Left hindlimb (tissue), 1 donor: ENCODE data around the gene TRDN.
"Not testable (repeated sequence)": the region's sequence is repeated elsewhere in the genome, so short reads cannot be mapped to it uniquely, and the experiment has no call there.

Source experiments
- DNase-seq: peaks from one replicate; pipeline ENCODE4 v3.0.0-alpha.2; 2018

The TRDN gene

GRCh38 chr6:123632641-123633040 is 4.1 kb downstream of the TRDN start:
- no peak for DNase-seq

- DNase-seq = no peak
Observed at GRCh38 chr6:123629258-123629941, 7.3 kb downstream of the TRDN start.

GRCh38 chr6:123625696-123626095 is 11.1 kb downstream of the TRDN start:
- DNase-seq = no peak

GRCh38 chr6:123622780-123623179 is 14.0 kb downstream of the TRDN start:
- DNase-seq = no peak

GRCh38 chr6:123619156-123619555 is 17.6 kb downstream of the TRDN start:
- no peak for DNase-seq

- no peak for DNase-seq
Observed at GRCh38 chr6:123616942-123617341, 19.8 kb downstream of the TRDN start.

- no peak for DNase-seq
Observed at GRCh38 chr6:123616016-123616415, 20.7 kb downstream of the TRDN start.

- no peak for DNase-seq
Observed at GRCh38 chr6:123610779-123611178, 26.0 kb downstream of the TRDN start.

- DNase-seq = no peak
Observed at GRCh38 chr6:123604067-123604466, 32.7 kb downstream of the TRDN start.

GRCh38 chr6:123598011-123598410 is 38.7 kb downstream of the TRDN start:
- DNase-seq = no peak

- DNase-seq = no peak
Observed at GRCh38 chr6:123594776-123595175, 42.0 kb downstream of the TRDN start.

- DNase-seq = no peak
Observed at GRCh38 chr6:123592426-123592825, 44.3 kb downstream of the TRDN start.

- no peak for DNase-seq
Observed at GRCh38 chr6:123589973-123590372, 46.8 kb downstream of the TRDN start.

- no peak for DNase-seq
Observed at GRCh38 chr6:123589317-123589716, 47.4 kb downstream of the TRDN start.

GRCh38 chr6:123588546-123588895 is 48.2 kb downstream of the TRDN start:
- no peak for DNase-seq

GRCh38 chr6:123587838-123588545 is 48.8 kb downstream of the TRDN start:
- DNase-seq = no peak

- DNase-seq = not testable (repeated sequence)
Observed at GRCh38 chr6:123587407-123587806, 49.3 kb downstream of the TRDN start.

- no peak for DNase-seq
Observed at GRCh38 chr6:123580331-123580730, 56.4 kb downstream of the TRDN start.

GRCh38 chr6:123575188-123575587 is 61.6 kb downstream of the TRDN start:
- DNase-seq = no peak

- DNase-seq = no peak
Observed at GRCh38 chr6:123570813-123571684, 65.7 kb downstream of the TRDN start.

- DNase-seq = no peak
Observed at GRCh38 chr6:123569575-123569974, 67.2 kb downstream of the TRDN start.

- no peak for DNase-seq
Observed at GRCh38 chr6:123565529-123565928, 71.2 kb downstream of the TRDN start.

GRCh38 chr6:123564361-123564760 is 72.4 kb downstream of the TRDN start:
- no peak for DNase-seq

GRCh38 chr6:123562677-123563076 is 74.1 kb downstream of the TRDN start:
- DNase-seq = no peak
